ENCODE measurements around the gene TMEM163. TPM values are rescaled to one million over a fixed set of nuclear protein-coding genes. Genes with fewer than 3 reads are reported as not detected.
A peak's percentile ranks its signal among the peaks of the same experiment; 100 is the strongest.

TMEM163 gene
- total RNA-seq, 1 donor from 2014 or later, result 31.9 TPM

DNA sequence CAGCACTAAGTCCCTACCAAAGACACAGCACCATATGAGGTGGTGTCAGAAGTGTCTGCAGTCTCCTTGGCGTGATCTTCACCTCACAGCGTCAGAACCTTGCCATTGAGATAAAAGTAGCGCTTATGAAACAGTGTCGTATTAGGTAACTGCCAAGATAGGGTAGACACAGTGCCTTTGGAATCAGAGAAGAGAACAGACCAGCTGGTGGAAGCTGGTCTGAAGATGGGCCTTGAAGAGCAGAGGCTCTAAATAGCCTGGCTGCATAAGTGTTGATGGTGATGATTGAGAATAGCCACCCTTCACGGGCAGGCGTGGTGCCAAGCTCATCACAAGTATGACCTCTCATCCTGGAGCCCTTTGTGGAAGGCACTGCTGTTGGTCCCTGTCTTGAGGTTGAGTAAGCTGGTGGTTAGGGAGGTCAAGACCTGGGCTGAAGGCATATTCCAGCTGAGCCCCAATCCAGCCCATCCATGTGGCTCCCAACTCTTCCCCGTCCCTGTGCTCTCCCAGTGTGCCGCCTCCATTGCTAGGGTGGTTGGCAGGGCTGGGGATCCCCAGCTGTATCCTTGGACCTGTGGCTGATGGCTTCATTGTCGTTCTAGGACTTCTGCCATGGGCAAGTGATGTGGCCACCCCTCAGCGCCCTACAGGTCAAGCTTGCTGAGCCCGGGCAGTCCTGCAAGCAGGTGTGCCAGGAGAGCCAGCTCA is 277.5 kb downstream of the TMEM163 start:
- Histone ChIP-seq H3K9me3 (no peaks in the 10 kb centered on the region), H3K27ac (no peak overlapping the region), H3K4me3 (no peak overlapping the region), H3K36me3 (peaks cover 12% of the 10 kb centered on the region), H3K27me3 (ENCODE audit: low read depth) (no peaks in the 10 kb centered on the region), H3K4me1 (no peaks in the 10 kb centered on the region)
- no peak for DNase-seq
- no peak for ATAC-seq
- intact Hi-C loops (cut with DNase I), result no loop called here
- TF ChIP-seq, protein P1, sequence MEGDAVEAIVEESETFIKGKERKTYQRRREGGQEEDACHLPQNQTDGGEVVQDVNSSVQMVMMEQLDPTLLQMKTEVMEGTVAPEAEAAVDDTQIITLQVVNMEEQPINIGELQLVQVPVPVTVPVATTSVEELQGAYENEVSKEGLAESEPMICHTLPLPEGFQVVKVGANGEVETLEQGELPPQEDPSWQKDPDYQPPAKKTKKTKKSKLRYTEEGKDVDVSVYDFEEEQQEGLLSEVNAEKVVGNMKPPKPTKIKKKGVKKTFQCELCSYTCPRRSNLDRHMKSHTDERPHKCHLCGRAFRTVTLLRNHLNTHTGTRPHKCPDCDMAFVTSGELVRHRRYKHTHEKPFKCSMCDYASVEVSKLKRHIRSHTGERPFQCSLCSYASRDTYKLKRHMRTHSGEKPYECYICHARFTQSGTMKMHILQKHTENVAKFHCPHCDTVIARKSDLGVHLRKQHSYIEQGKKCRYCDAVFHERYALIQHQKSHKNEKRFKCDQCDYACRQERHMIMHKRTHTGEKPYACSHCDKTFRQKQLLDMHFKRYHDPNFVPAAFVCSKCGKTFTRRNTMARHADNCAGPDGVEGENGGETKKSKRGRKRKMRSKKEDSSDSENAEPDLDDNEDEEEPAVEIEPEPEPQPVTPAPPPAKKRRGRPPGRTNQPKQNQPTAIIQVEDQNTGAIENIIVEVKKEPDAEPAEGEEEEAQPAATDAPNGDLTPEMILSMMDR (IDR thresholded peaks at IDR 0.05), result no peak

DNA sequence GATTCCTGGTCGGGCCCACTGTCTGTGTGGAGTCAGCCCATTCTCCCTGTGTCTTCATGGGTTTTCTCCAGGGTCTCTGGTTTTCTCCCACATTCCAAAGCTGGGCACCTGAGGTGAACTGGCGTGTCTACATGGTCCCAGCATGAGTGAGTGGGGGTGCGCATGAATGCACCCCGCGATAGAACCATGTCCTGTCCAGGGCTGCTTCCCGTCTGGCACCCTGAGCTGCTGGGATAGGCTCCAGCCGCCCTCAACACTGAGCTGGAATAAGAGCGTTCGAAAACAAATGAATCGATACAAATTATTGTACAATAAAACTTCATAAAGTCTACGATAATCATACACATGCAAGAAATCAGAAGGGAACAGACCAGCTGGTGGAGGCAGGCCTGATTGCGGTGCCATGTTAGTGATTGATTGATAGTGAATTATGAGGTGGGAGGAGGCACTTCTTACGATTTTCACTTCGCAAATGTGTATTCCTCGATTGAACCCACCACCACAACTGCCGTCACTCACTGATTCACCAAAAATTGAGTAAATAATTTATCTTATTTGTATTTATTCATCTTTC is 278.4 kb downstream of the TMEM163 start:
- Histone ChIP-seq H3K4me1 (no peaks in the 10 kb centered on the region), H3K27ac (no peak overlapping the region), H3K4me3 (no peak overlapping the region), H3K9me3 (no peaks in the 10 kb centered on the region), H3K27me3 (ENCODE audit: low read depth) (no peaks in the 10 kb centered on the region), H3K36me3 (peaks cover 16% of the 10 kb centered on the region)
- intact Hi-C loops (cut with DNase I), result no loop called here
- DNase-seq, result no peak
- no peak for ATAC-seq
- TF ChIP-seq, protein P1 (IDR thresholded peaks at IDR 0.05), result no peak

DNA sequence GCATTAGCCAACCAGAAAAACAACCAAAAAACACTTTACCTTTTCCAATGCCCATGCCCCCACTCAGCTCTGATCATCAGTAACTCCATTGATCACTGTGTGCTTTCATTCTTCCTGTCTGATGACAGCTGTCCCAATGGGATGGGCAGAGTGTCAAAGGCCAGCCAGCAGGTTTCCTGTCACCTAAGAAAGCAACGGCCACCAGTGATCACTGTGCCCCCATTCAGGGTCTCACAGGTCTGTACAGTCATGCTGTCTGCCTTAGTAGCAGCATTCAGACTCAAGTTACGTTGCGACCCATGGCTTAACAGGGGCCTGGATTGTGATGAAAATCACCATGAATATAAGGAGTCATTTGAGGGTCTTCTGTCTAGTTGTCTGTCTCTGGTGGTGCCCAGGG is 280.4 kb downstream of the TMEM163 start:
- no peak overlapping the region for H3K27ac ChIP-seq
- H3K9me3 ChIP-seq, result no peaks in the 10 kb centered on the region
- ATAC-seq (no peak), DNase-seq (no peak)
- no peaks in the 10 kb centered on the region for H3K4me1 ChIP-seq
- intact Hi-C loops (cut with DNase I), result no loop called here
- TF ChIP-seq, protein P1 (IDR thresholded peaks at IDR 0.05), result no peak
- H3K4me3 ChIP-seq, result no peak overlapping the region
- no peaks in the 10 kb centered on the region for H3K27me3 ChIP-seq (ENCODE audit: low read depth)
- peaks cover 23% of the 10 kb centered on the region for H3K36me3 ChIP-seq

DNA sequence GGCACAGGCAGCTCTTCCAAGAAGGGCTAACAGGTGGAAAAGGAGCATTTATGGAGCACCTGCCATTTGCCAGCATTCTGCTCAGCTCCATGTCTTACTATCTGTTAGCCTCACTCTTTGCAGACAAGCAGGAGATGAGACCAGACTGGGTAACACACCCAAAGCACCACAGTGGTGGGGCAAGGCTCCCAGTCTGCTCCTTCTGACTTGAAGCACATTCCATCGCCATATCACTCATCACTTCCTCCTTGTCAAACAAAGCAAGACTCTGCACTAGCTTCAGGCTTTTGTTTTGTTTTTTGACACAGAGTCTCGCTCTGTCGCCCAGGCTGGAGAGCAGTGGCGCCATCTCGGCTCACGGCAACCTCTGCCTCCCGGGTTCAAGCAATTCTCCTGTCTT is 282.1 kb downstream of the TMEM163 start:
- intact Hi-C loops (cut with DNase I), result no loop called here
- Histone ChIP-seq H3K27me3 (ENCODE audit: low read depth) (no peaks in the 10 kb centered on the region), H3K27ac (no peak overlapping the region), H3K4me3 (no peak overlapping the region), H3K4me1 (no peaks in the 10 kb centered on the region), H3K36me3 (peaks cover 38% of the 10 kb centered on the region), H3K9me3 (no peaks in the 10 kb centered on the region)
- DNase-seq (no peak), ATAC-seq (peak in 1 of 2 donors; percentile 10)
- TF ChIP-seq, protein P1 (IDR thresholded peaks at IDR 0.05), result no peak

DNA sequence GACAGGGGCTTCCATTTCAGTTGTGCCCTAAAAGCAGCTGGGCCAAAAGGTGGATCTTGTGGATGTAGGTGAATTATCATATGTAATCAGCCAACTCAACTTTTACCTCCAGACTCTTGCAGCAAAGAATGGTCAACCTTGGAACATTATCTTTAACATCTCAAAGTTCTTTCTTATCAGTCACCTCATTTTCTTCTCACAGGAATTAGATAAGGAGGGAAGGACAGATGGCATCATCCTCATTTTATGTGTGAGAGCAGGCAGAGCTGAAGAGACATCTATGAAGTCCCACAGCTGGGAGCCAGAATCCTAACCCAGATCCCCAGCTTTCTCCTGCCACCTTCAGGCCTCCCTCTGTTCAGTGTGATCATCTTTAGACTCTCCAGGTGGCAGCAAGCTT is 282.9 kb downstream of the TMEM163 start:
- TF ChIP-seq, protein P1 (IDR thresholded peaks at IDR 0.05), result no peak
- ATAC-seq (no peak), DNase-seq (no peak)
- Histone ChIP-seq H3K27me3 (ENCODE audit: low read depth) (no peaks in the 10 kb centered on the region), H3K4me3 (no peak overlapping the region), H3K4me1 (no peaks in the 10 kb centered on the region), H3K36me3 (peaks cover 45% of the 10 kb centered on the region), H3K27ac (no peak overlapping the region), H3K9me3 (no peaks in the 10 kb centered on the region)
- intact Hi-C loops (cut with DNase I), result no loop called here
